NCI-H1930 (cell line): ENCODE results near the gene GLT1D1.

Source experiments
- DNase-seq, 2 experiments: peaks; one replicate each; lab custom pipeline; 2025; lab: John Stamatoyannopoulos, UW

GLT1D1 gene

DNA sequence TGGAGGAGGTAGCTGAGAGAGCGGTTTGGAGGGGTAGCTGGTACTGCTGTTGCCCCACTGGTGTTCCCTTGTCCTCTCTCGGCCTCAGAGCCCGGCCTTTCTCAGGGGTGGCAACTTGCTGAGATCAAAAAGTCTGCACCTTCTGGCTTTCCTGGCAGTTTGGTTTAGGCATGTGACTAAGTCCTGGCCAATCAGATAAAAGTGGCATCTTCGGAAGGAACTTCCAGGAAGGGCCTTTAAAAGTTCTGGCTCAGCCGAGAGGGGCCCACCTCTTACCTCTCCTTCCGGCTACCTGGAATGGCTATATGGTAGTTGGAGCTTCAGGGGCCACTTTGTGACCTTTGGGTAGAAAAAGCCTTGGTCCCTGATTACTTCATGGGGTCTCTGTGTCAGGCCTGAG is 152.6 kb downstream of the GLT1D1 start:
- DNase-seq: no peak

DNA sequence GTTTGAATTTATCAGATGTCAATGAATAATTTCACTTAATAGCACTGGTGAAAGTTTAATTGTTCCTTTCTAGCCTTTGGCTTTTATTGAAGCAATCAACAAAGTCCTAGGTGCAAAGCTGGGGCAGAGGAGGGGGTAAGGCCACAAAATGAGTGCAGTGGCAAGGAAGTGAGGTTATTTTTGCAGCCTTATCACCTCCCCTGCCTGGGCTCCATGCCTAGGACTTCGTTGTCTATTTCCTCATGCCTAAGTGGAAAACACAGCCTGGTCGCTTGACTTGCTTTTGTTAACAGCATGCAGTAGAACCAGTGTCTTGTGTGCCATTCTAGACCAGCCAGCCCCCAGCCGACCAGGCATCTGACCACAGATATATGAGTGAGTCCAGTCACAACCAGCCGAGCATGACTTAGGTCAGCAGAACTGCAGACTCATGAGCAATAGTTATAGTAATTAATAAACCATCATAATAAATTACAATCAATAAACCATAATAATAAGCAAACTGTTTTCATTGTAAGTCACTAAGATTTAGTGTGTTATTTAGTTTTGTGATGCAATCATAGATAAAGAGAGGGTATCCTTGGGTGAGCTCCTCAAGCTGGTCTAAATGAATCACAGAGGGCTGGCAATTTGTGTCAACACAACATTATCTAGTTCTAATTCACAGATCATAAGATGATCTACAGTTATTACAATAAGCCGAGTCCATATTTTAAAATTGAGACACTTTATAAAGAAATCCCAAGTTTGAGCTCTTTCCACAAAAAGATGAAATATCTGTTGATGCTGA is 156.8 kb downstream of the GLT1D1 start:
- DNase-seq: no peak

DNA sequence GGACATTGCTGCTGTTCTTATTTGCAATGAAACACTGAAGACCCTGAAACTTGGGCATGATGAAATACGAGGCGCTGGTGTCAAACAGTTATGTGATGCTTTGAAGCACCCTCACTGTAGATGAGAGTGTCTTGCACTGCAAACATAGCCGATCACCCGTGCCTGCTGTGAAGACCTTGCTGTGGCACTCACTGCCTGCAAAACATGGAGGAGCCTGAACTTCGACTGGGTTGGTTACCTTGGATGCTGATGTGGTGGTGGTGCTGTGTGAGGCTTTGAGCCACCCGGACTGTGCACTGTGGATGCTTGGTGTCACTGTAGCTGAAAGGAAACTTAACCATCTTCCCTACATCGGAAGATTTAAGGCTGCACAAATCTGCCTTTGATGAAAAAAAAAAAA is 162.9 kb downstream of the GLT1D1 start:
- no peak for DNase-seq

- no peak for DNase-seq
Observed at GRCh38 chr12:129025055-129025454, 171.8 kb downstream of the GLT1D1 start.

GRCh38 chr12:129028844-129029243 is 175.6 kb downstream of the GLT1D1 start:
- DNase-seq: no peak
